Left hindlimb (tissue), 1 donor: ENCODE measurements around the gene VPS8.
"Not testable (repeated sequence)": the region's sequence is repeated elsewhere in the genome, so short reads cannot be mapped to it uniquely, and the experiment has no call there.

Experiments
- DNase-seq: peaks from one replicate; pipeline ENCODE4 v3.0.0-alpha.2; 2018

VPS8 gene

GRCh38 chr3:184932777-184933176 is 120.8 kb downstream of the VPS8 start:
- DNase-seq = no peak

GRCh38 chr3:184937611-184938010 is 125.6 kb downstream of the VPS8 start:
- no peak for DNase-seq

DNA sequence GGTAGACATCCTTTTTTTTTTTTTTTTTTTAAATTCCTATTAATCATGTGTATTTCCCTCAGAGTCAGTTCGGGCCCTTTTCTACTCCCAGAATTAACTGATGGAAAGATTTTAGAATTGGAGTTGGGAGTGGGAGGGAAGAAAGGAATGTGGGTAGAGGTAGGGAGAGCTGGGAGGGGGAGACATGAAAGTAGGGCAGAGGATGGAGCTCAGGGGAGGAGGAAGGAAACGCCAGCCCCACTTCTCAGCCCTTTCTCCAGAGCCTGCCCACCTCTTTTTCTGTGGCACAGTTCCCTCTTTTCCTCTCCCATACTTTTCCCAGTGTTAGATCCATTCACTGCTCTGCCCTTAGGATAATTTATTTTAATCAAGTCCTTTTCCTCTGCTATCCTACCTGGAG is 129.4 kb downstream of the VPS8 start:
- no peak for DNase-seq

- no peak for DNase-seq
Observed at GRCh38 chr3:184942735-184943134, 130.8 kb downstream of the VPS8 start.

DNA sequence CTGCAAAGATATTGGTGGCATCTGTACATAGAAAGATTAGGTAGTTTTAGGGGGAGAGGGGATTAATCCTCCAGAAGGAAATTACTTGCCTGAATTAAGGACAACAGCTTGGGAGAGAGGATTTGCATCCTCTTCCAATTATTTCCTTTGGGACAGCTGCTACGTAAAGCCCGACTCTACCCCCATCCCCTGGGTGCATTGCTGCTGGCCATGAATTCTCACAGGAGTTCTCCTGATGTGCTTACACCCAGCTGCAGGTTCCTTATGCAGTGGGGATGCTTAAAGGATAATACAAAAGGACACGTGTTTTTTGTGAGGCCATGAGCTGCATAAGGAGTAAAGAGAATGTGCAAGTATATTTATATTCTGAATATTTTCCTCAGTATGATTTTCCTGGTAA is 132.3 kb downstream of the VPS8 start:
- DNase-seq = no peak

DNA sequence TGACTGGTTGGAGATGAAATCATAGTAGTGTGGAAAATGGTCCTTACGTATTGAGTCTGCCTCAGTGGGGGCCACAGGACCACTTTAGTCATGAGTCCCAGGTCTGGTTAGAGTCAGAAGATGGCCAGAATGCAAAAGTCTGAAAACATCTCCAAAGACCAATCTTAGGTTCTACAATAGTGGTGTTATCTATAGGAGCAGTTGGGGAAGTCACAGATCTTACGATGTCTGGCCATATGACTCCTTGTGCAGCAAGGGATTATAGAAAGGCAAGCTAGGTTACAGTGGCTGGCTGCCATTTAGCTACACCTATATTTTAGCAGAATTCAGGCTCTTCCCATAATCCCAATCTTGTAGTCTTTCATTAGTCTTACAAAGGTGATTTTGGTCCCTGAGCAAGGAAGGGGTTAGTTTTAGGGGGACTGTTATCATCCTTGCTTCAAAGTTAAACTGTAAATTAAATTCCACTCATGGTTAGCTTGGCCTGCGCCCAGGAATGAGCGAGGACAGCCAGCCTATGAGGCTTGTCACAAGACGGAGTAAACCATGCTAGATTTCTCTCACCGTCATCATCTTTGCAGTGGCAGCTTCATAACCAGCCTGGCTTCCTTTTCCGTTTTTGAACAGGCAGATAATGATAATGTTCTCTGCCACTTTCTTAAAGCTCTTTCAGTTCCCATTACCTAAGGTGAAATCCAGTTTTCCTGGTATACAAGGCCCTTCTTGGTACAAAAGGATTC is 134.1 kb downstream of the VPS8 start:
- DNase-seq = no peak

- DNase-seq = no peak
Observed at GRCh38 chr3:184946917-184947316, 135.0 kb downstream of the VPS8 start.

DNA sequence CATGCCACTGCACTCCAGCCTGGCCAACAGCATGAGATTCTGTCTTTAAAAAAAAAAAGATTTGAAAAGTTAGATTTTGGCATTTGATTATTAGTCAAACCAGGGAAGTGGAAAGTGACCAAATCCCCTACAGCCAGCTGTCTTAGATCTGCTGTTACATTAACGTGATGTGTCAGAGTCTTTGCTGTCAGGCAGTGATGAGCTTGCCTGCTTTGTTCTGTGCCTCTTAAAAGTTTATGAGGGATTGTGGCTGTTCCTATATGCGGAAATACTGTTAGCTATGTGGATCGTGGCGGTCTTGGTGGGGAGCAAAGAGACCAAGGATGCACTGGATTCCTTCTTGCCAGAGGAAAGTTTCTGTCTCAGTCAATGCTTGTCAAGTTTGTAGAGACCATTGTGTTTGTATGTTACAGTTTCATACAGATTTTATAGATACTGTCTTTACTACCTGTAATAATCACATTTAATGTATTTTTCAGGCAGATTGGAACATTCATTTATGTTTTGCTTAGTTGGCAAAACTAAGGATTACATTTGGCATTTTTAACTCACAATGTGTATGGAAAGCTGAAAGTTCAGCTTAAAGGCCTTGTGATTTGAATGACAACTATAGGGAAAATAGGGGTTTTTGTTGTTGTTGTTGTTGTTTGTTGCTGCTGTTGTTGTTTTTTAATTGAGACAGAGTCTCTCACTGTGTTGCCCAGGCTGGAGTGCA is 137.4 kb downstream of the VPS8 start:
- DNase-seq = no peak

- not testable (repeated sequence) for DNase-seq
Observed at GRCh38 chr3:184950816-184951215, 138.8 kb downstream of the VPS8 start.

GRCh38 chr3:184952671-184953070 is 140.7 kb downstream of the VPS8 start:
- DNase-seq = no peak

- no peak for DNase-seq
Observed at GRCh38 chr3:184953401-184953800, 141.4 kb downstream of the VPS8 start.

GRCh38 chr3:184954251-184954650 is 142.3 kb downstream of the VPS8 start:
- DNase-seq = no peak

DNA sequence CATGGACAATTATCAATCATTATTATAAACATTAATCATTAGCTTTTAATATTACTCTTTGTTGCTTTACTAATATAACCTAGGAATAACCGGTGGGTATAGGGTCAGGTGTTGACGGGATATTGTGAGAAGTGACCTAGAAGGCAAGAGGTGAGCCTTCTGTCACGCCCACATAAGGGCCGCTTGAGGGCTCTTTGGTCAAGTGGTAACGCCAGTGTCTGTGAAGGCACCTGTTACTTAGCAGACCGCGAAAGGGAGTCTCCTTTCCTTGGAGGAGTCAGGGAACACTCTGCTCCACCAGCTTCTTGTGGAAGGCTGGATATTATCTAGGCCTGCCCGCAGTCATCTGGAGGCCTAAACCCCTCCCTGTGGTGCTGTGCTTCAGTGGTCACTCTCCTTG is 142.9 kb downstream of the VPS8 start:
- DNase-seq = not testable (repeated sequence)

DNA sequence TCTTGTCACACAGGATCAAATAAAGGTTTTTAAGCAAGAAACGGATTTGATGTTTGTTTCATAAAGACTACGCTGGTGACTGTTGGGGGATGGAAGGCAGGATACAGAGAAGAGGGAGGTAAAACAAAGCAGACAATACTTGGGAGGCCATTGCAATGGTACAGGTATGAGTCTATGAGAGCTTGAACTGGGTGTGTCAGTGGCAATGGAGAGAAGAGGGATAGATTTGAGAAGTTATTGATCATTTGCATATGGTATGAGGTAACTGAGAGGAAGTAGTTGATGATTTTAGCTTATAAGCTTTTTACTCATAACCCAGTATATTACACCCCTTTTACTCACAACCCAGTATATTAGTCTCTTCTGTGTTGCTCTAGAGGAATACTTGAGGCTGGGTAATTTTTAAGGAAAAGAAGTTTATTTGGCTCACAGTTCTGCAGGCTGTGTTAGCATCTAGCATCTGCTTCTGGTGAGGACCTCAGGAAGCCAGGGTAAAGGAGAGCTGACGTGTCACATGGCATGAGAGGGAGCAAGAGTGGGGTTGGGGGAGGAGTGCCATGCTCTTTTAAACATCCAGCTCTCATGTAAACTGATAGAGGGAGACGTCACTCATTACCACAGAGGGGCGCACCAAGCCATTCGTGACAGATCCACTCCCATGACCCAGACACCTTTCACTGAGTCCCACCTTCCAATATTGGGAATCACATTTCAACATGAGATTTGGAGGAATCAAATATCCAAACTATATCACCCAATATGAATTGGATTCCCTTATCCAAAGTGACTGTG is 153.9 kb downstream of the VPS8 start:
- no peak for DNase-seq

DNA sequence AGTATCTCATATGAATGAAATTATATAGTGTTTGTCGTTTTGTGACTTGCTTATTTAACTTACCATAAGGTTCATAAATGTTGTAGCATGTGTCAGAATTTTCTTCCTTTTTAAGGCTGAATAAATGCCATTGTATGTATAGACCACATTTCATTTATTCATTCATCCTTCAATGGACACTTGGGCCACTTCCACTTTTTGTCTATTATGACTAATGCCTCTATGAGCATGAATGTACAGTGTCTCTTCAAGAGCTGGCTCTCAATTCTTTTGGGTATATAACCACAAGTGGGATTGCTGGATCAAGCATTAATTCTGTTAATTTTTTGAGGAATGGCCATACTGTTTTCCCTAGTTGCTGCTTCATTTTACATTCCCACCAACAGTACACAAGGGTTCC is 156.1 kb downstream of the VPS8 start:
- DNase-seq = no peak

GRCh38 chr3:184970186-184970585 is 158.2 kb downstream of the VPS8 start:
- DNase-seq = no peak

DNA sequence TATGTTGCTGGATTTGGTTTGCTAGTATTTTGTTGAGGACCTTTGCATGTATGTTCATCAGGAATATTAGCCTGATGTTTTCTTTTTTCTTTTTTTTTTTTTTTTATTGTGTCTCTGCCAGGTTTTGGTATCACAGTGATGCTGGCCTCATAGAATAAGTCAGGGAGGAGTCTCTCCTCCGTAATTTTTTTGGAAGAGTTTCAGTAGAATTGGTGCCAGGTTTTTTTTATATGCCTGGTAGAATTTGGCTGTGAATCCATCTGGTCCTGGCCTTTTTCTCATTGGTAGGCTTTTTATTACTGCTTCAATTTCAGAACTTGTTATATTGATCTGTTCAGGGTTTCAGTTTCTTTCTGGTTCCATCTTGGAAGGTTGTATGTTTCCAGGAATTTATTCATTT is 165.8 kb downstream of the VPS8 start:
- no peak for DNase-seq

GRCh38 chr3:184981071-184981470 is 169.1 kb downstream of the VPS8 start:
- DNase-seq = no peak

DNA sequence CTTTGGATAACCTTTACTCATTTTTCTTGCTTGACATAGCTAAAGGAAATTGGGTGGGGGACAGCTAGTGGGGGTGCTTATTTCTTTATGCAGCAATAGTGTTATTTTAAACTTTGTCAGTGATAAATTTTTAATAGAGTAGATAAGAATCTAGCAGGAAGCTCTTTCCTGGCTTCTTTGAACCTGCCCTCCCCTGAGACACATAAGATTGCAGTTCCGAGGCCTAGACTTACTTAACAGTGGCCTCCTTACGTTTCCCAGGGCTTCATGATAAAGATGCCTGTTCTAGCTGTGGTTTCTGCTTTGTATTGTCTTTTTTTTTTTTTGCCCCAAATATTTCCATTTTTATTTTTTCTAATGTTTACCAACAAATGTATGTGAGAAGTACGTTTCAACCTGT is 170.1 kb downstream of the VPS8 start:
- no peak for DNase-seq

GRCh38 chr3:184985586-184985985 is 173.6 kb downstream of the VPS8 start:
- no peak for DNase-seq

DNA sequence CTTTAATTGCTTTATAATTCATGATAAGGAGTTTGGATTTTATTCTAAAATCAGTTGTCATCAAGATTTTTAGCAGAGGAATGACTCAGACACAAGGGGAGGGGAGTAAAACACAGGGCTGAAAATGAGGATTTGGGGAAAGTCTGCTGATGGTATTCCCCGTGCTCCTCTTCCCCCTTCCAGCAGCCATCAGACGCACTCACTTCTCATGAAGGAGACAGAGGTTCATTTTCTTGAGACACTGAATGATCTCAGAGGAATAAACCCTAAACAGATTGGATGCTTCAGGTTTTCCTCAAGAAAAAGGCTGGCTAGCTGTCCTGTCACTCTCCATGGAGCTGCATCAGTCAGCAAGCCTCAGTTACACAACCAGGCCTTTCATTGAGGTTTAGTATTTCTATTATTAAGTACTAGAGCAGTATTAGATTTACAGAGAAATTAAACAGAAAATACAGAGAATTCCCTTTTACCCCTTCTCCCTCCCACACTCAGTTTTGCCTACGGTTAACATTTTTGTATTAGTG is 174.5 kb downstream of the VPS8 start:
- DNase-seq = no peak

DNA sequence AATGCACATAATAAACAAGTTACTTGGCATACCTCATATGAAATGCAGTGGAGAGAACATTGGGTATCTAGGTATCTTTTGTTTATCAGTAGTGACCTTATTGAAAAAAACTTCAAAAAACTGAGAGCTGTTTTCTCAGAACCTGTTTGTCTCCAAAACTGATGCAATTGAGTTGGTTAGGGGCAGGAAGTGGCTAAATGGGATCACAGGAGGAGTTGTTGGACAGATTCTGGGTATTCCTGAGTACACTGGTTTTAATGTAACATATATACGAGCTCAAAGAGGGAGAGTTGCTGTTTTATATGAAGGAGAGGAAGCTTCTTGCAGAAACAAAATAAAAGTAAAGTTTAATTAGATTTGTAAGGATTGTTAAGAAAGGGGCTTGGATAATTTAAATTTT is 181.4 kb downstream of the VPS8 start:
- no peak for DNase-seq

DNA sequence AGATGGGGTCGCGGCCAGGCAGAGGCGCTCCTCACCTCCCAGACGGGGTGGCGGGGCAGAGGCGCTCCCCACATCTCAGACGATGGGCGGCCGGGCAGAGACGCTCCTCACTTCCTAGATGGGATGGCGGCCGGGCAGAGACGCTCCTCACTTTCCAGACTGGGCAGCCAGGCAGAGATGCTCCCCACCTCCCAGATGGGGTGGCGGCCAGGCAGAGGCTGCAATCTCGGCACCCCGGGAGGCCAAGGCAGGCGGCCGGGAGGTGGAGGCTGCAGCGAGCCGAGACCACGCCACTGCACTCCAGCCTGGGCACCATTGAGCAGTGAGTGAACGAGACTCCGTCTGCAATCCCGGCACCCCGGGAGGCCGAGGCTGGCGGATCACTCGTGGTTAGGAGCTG is 191.9 kb downstream of the VPS8 start:
- not testable (repeated sequence) for DNase-seq

DNA sequence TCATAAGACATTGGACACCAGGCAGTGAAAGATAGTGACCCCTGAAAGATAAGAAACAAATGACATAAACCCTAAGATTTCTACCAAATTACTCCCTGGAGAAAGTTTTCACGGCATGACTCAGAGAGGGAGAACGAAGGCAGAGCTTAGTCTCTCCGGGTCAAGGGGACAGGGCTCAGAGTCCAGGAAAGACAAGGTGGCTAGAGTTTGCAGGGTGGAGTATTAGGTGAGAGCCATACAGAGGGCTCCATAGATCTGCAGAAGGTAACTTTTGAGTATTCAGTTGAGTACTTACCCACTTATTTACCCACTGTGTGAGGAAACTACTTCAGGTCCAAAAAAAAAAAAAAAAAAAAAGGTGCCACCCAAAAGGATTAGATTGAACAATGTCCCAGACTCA is 197.7 kb downstream of the VPS8 start:
- DNase-seq = no peak
